SU-DHL-6 (cell line): ENCODE measurements around the gene TRIM17.

Experiments used
- EZH2phosphoT487 ChIP-seq: fragments of 200-600 bp; sonication (generic), shearing (Covaris generic); conservative IDR thresholded peaks from 2 replicates; pipeline ENCODE4 v1.6.1; 2018; ENCODE audit warnings: mild to moderate bottlenecking, antibody characterized with exemption, low read length, moderate library complexity, mixed read lengths
- TF ChIP-seq, protein P1 (sequence below): fragments of 200-600 bp; sonication (generic); IDR thresholded peaks from one replicate; pipeline ENCODE4 v1.5.1; 2017; ENCODE audit warnings: antibody characterized with exemption, mild to moderate bottlenecking, low read length, moderate library complexity; ENCODE audit not compliant: insufficient read depth, poor library complexity, severe bottlenecking

DNA sequence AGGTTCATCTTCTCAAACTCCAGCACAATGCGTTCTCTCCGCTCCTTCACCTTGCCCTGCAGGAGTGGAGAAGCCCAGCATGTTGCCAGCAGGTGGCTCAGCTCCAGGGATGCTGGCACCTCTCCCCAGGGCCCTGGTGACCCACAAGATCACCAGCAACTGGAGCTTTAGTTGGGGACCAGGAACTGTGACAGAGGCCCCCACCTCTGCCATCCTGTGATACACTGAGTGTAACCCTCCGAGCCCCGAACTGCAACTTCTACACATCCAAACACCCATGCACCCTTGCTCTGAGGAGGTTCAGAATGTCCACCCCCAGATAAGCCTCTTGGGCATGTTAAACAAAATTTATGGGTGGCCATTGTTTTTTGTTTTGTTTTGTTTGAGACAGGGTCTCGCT, 5.5 kb downstream of the TRIM17 start:
- TF ChIP-seq EZH2phosphoT487: no peak
- TF ChIP-seq, protein P1, sequence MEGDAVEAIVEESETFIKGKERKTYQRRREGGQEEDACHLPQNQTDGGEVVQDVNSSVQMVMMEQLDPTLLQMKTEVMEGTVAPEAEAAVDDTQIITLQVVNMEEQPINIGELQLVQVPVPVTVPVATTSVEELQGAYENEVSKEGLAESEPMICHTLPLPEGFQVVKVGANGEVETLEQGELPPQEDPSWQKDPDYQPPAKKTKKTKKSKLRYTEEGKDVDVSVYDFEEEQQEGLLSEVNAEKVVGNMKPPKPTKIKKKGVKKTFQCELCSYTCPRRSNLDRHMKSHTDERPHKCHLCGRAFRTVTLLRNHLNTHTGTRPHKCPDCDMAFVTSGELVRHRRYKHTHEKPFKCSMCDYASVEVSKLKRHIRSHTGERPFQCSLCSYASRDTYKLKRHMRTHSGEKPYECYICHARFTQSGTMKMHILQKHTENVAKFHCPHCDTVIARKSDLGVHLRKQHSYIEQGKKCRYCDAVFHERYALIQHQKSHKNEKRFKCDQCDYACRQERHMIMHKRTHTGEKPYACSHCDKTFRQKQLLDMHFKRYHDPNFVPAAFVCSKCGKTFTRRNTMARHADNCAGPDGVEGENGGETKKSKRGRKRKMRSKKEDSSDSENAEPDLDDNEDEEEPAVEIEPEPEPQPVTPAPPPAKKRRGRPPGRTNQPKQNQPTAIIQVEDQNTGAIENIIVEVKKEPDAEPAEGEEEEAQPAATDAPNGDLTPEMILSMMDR: no peak
